A673 (cell line): ENCODE data around the gene MND1.

Experiments used
- EZH2 ChIP-seq: fragments of 200-600 bp; sonication (generic); IDR thresholded peaks from 2 replicates; pipeline ENCODE4 v1.6.1; 2017; ENCODE audit warnings: borderline replicate concordance, low read depth, mild to moderate bottlenecking, mixed read lengths, antibody characterized with exemption, low read length; ENCODE audit not compliant: poor library complexity, severe bottlenecking
- TF ChIP-seq, protein P1 (sequence below): fragments of 300-800, 200-600 bp; sonication (generic); conservative IDR thresholded peaks from 2 replicates; pipeline ENCODE4 v1.5.1; 2017; ENCODE audit warnings: low read depth, mild to moderate bottlenecking, antibody characterized with exemption, low read length, moderate library complexity, mixed read lengths

DNA sequence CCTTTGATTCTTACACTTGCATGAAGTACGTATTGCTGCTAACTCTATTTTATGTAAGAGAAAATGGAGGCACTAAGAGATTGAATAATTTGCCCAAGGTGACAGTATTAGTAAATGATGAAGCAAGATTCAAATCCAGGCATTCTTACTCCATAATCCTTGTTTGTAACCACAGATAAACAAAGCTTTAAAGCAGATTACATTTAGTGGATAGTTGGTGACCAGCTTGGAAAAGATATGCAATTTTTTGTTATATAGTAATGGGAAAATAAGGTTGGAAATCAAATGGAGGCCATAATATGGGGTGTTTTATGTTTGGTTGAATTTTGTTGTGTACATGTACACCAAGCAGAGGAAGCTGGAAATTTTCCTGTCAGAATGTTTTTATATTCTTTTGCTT is 30.8 kb downstream of the MND1 start:
- TF ChIP-seq, protein P1, sequence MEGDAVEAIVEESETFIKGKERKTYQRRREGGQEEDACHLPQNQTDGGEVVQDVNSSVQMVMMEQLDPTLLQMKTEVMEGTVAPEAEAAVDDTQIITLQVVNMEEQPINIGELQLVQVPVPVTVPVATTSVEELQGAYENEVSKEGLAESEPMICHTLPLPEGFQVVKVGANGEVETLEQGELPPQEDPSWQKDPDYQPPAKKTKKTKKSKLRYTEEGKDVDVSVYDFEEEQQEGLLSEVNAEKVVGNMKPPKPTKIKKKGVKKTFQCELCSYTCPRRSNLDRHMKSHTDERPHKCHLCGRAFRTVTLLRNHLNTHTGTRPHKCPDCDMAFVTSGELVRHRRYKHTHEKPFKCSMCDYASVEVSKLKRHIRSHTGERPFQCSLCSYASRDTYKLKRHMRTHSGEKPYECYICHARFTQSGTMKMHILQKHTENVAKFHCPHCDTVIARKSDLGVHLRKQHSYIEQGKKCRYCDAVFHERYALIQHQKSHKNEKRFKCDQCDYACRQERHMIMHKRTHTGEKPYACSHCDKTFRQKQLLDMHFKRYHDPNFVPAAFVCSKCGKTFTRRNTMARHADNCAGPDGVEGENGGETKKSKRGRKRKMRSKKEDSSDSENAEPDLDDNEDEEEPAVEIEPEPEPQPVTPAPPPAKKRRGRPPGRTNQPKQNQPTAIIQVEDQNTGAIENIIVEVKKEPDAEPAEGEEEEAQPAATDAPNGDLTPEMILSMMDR, result no peak
- TF ChIP-seq EZH2, result no peak
